Hepatocyte (in vitro differentiated cells): ENCODE data around the gene TNK2.
A peak's percentile ranks its signal among the peaks of the same experiment; 100 is the strongest.

Experiments
- EZH2 ChIP-seq: fragments of 200-600 bp; sonication (generic); IDR thresholded peaks from 2 replicates; pipeline ENCODE4 v1.6.1; 2016; ENCODE audit warnings: antibody characterized with exemption, mild to moderate bottlenecking, borderline replicate concordance
- EZH2phosphoT487 ChIP-seq: fragments of 200-600 bp; sonication (generic); IDR thresholded peaks from one replicate; pipeline ENCODE4 v1.6.1; 2018; ENCODE audit warnings: antibody characterized with exemption, mild to moderate bottlenecking, low read depth, moderate library complexity; ENCODE audit not compliant: unreplicated experiment, severe bottlenecking
- TF ChIP-seq, protein P1 (sequence below): fragments of 200-600 bp; sonication (generic); IDR thresholded peaks from 2 replicates; pipeline ENCODE4 v1.5.1; 2016; ENCODE audit warnings: antibody characterized with exemption, mild to moderate bottlenecking; ENCODE audit not compliant: poor library complexity

DNA sequence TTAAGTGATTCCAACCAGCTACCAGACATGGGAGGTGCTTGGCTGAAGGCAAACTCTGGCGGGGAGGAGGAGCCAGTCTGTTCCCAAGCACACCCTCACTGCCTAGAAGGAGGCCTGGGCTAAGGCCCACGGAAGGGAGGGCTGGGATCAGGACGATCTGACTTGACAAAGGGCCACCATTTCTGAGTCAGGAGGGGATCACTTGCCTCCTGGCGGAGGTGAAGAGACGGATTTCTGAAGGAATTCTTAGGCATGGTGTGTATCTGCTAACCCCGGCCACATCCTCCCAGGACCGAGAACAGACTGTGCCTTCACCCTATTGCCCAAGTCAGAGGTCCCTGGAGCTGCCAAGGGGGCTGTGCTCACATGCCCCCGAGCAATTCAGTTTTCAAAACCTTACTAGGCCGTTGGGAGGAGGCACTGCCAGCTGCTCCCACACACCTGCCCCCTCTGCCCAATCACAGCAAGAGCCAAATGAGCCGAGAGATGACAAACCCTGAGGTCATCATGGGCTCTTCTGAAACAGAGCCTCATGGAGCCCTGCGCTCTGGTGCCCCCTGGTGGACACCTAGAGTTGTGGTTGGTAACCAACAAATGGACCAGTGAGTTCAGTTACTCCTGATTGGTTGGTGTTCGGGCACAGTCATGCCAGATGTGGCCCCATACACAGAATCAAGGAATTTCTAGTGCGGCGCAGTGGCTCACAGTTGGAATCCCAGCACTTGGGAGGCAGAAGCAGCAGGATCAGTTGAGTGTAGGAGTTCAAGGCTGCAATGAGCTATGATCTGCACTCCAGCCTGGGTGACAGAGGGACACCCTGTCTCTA, 6.5 kb upstream of the TNK2 start:
- TF ChIP-seq, protein P1, sequence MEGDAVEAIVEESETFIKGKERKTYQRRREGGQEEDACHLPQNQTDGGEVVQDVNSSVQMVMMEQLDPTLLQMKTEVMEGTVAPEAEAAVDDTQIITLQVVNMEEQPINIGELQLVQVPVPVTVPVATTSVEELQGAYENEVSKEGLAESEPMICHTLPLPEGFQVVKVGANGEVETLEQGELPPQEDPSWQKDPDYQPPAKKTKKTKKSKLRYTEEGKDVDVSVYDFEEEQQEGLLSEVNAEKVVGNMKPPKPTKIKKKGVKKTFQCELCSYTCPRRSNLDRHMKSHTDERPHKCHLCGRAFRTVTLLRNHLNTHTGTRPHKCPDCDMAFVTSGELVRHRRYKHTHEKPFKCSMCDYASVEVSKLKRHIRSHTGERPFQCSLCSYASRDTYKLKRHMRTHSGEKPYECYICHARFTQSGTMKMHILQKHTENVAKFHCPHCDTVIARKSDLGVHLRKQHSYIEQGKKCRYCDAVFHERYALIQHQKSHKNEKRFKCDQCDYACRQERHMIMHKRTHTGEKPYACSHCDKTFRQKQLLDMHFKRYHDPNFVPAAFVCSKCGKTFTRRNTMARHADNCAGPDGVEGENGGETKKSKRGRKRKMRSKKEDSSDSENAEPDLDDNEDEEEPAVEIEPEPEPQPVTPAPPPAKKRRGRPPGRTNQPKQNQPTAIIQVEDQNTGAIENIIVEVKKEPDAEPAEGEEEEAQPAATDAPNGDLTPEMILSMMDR = peak; percentile 98
- TF ChIP-seq EZH2 (no peak), EZH2phosphoT487 (no peak)
